ENCODE measurements around the gene ITPKC.

- TF ChIP-seq CTCF (IDR thresholded peaks at IDR 0.05): no peak
- TF ChIP-seq POLR2AphosphoS5 (IDR thresholded peaks at IDR 0.05; ENCODE audit: insufficient read depth in 1 of 2, low read depth in 1 of 2): no peak
- no peak for TF ChIP-seq POLR2A (IDR thresholded peaks at IDR 0.05)
These were observed 68.6 kb downstream of the ITPKC start for GRCh38 chr19:40785526-40785925.

Measured in vagina (tissue), 2 donors.